Measurements from ENCODE around the gene ATOH8.

Gene ATOH8

DNA sequence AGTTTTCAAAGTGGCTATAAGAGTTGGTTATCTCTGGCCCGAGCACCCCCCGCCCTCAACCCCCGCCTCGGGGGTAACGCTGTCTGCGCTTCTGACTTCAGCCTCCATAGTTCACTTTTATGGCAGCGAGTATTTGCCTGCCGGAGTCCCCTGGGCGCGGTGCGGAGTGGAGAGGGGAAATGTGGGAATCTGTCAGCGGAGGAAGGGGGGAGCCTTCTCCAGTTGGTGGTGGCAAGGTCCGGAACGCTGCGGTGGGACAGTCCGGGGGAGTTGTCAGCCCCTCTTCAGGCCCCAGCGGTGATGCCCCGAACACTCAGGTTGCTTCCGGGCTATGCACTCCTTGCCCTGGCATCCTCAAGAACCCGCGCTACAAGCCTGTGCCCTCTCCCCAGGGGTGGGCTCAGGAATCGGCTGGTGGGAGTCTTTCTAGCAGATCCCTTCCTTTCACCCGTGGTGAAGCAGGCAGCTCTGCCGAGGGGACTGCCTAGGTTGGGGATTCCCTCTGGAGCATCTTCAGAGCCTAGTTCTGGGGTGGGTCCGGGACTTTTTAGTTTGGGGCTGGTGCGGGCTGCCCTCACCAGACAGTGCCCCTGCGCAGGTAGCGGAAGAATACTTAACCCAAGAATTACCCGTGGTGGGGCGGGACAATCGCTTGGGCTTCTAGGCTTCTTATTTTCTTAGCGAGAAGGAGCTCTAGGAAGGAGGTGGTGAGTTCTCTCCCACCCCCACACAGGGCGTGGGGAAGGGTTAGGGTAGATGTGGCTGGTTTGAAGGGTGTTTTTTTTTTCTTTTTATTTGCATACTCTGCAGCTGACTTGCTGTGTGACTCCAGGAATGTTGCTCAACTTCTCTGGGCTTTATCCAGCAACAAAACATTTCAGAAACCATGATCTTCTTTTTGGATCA lies 1.6 kb downstream of the ATOH8 start:
- DNase-seq: no peak

DNA sequence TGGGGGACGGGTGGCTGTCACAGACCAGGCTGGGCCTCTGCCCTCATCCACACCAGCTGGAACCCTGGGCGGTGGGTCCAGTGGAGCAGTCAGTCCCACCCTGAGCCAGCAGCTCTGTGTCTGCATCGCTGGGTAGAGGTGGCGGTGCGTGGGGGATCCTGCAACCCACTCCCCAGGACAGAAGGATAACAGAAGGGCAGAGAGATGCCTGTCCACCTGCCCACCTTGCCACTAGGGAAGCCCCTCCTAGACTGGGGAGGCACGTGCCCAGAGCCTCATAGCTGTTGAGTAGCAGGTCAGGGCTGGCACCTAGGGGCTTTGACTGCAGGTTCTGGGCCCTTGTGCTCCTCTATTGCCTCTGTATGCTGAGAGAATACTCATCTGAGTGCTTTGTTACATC lies 2.4 kb downstream of the ATOH8 start:
- no peak for DNase-seq

DNA sequence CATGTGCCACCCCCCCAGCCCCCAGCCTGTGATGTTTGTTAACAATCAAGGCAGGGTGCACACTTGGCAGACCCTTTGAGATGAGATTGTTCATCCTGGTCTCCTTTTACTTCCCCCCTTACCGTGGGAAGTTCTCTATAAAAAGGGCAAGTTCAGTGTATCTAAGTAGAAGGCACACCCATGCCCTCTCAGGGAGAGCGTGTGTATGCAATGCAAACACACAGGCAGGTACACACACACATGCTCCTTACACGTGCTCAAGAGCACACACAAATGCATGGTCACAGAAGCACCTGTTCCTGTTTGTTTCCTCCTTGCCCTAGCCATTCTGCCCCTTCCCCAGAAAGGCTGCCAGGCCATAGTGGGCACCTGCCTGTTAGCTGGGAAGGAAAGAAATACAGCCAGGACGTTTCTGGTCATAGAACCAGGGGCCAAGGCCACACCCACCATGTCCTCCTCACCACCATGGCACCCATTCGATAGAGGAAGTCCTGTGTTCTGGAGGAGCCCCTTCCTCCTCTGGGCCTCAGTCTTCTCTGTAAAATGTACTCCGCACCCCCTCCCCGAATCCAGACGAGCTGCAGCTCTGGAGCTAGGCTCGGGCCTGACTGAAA lies 3.1 kb downstream of the ATOH8 start:
- DNase-seq: no peak

DNA sequence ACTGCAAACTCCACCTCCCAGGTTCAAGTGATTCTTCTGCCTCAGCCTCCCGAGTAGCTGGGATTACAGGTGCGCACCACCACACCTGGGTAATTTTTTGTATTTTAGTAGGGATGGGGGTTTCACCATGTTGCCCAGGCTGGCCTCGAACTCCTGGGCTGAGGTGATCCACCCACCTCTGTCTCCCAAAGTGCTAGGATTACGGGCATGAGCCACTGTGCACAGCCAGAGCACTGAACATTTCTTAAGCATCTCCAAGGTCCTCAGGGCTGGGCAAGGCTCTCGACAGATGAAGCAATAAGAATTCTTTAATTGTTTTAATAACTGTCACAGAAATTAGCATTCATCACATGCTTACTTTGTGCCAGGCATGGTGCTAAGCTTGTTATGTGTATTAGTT lies 4.1 kb downstream of the ATOH8 start:
- no peak for DNase-seq

DNA sequence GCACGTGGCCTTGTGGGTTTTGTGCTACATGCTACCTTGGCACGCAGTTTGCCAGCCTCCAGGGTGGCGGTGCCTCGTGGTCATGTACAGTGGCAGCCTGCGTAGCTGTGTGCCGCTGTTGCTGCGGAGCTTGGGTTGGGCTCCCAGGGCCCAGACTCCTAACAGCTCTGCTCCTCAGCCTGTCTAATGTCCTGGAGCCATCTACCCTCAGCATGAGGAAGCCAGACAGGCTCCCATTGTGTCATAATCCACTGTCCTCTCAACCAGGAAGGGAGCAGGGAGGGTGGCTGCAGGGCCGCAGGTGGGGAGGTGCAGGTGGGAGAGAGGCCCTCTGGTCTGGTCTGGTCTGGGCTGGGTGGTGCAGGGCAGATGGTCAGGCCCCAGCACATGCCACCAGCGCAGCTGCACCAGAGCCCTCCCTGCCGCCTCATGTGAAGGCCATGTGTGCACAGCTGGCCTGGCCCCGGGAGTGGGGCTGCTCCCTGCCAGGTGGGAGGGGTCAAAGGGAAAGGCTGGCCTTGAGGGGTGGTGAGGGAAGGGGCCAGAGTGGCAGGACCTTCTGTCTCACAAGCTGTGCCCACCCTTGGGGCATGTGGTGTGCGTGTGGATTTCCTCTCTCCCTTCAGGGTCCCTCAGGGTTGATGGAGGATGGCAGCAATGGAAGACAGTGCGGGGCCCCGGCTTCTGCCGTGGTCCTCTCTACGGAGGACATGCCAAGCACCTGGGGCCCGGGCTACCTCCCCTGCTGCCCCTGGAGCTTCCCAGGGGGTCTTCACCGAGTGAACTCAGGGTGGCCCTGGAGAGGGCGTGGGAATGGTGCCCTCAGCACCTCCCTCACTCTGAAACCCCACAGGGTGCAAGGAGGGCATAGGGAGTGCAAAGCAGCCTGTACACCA lies 4.8 kb downstream of the ATOH8 start:
- no peak for DNase-seq

DNA sequence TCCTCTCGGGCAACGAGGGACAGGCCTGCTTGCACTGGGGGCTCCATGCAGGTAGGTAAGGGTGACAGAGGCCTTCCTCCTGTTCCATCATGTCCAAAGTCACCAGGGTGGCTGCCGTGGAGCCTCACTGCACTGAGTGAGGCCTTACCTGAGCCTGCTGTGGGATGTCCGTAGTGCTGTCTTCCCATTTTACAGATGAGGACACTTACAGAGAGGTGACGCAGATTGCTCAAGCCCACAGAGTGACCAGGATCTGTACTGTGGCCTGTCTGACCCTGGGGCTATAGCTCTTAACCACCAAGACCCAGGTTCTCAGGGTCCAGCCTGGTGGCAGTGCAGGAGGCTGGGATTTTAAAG lies 5.4 kb downstream of the ATOH8 start:
- DNase-seq: no peak

DNA sequence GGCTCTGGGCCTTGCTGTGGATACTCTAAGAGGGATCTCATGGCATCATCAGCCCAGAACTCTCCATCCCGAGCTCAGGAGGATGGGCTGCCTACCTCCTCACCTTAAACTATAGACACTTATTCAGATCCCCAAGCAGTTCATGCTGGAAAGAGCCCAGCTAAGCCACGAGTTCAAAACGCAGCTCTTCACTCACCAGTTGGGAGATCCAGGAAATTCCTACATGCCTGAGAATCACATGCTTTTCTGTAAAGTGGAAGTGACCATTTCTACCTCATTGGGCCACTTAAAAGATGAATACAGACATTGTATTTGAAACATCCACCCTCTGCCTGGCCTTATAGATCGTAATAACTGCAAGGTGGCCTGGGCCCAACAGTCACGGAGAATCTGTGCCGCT lies 6.6 kb downstream of the ATOH8 start:
- DNase-seq: no peak

DNA sequence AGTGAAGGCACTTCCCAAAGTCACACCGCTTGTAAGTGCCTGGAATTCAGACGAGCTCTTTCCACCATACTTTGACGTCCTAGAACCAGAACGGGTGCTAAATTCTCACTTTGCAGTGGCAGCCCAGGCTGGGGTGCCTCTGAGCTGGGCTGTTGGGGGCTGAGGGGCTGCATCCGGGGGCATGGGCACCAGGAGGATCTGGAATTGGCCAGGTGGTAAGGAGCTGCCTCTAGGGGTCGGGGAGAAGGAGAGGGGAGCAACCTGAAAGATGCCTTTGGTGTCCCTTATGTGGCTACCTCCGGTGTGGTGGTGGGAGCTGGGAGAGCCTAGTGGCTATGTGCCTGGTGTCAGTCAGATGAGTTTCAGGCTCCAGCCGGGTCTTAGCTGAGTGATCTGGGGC lies 7.1 kb downstream of the ATOH8 start:
- DNase-seq: no peak

DNA sequence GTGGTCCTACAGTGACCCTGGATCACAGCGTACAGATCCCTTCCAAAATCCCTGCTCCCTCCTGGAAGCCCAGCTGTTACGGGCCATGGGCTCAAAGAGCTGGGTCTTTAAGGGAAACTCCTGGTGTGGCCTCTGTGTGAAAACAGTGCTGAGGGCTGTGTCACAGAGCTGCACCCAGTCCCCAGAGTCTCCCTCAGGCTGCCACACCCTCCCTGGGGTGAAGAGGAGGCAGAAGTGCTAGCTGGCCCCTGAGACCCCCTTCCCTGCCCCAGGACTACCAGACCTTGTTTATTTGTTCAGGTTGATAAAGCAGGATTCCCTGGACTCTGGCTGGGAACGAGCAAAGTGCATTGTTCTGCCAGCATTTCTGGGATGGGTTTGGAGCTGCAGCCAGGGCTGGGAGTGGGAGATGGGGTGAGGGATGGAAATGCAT lies 7.7 kb downstream of the ATOH8 start:
- no peak for DNase-seq

DNA sequence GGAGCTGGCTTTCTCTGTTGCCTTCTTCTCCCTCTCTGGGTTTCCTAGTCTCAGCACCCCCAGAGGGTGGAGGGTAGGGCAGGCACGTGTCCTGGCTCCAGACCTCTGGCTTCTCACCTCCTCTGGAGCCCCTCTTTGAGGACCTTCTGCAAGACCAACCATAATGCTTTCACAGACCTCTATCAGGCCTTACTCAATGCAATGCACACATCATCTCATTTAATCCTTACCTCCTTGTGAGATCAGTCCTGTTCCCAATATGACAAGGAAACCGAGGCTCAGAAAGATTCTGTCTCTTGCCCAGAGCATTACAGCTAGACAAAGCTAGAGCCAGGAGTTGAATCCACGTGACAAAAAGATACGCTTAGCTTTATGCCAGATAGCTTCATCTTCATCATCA lies 8.2 kb downstream of the ATOH8 start:
- DNase-seq: no peak

DNA sequence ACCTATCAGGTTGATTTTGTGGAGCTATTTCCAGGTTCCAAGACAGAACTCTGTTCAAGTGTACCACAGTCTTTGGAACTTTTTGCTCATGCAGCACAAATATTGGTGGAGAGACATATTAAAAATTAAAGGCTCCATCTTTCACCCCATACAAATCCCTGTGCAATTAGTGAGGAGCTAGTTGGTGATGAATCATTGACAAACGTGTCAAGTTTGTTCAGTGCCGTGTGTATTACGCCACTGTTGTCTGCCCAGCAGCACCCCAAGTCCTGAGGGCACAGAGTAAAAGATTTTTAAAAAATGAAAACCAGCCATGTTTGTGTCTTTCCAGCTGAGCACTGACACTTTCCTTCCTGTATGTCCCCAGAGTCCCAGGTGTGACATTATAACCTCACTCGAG lies 9.3 kb downstream of the ATOH8 start:
- DNase-seq: no peak

DNA sequence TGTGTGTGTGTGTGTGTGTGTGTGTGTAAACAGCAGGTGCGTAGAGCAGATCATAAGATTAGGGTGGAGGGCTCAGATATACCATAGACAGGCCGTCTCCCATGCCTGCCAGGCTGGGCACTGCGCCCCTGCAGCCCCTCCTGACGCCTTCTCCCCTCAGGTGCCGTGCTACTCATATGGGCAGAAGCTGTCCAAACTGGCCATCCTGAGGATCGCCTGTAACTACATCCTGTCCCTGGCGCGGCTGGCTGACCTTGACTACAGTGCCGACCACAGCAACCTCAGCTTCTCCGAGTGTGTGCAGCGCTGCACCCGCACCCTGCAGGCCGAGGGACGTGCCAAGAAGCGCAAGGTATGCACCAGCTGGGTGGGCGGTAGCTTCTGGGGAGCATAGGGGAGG lies 10.0 kb downstream of the ATOH8 start:
- DNase-seq: no peak

DNA sequence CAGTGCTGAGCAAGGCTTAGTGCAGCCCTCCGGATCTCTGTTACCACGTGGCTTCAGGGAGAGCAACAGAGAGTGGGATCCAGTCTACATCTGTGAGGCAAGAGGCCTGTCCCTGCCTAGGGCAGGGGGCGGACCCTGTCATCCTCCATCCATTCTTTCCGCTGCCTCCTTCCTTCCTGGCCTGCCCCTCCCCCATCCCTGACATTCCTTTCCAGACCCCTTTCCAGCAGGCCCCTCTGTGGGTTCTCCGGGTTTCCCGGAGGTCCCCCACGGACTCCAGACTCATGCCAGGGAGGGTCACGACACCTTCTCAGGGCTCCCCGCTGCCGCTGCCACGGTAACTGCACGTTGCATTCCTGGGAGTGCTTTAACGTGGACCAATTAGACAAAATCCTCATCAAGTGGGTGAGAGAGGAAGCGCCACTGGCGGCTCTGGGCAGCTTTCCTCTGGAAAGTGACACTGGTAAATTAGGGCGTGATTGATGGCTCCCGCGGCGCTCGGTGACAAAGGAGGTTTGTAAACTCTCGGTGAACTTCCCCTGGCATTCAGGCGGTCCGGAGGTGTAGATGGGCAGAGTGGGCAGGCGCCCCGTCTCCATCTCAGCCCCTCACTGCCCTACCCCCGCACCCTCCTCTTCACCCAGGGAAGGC lies 11.4 kb downstream of the ATOH8 start:
- no peak for DNase-seq

DNA sequence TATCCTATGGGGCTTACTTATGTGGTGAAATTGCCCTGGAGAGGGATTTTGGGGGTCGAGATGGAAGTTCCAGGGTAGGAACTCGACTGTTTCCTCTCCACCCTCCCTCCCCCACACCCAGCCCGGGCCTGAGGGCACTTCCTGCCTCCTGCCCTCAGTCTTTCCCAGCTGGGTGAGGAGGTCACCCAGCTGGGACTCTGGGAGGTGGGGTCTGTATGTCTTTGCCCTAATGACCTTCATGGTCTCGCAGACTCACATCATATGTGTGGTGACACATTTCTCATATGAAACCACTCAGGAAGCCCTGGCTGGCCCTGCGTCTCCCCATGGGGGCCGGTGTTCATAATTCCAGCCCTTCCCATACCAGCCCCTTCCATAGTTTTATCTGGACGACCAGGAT lies 12.4 kb downstream of the ATOH8 start:
- DNase-seq: no peak

DNA sequence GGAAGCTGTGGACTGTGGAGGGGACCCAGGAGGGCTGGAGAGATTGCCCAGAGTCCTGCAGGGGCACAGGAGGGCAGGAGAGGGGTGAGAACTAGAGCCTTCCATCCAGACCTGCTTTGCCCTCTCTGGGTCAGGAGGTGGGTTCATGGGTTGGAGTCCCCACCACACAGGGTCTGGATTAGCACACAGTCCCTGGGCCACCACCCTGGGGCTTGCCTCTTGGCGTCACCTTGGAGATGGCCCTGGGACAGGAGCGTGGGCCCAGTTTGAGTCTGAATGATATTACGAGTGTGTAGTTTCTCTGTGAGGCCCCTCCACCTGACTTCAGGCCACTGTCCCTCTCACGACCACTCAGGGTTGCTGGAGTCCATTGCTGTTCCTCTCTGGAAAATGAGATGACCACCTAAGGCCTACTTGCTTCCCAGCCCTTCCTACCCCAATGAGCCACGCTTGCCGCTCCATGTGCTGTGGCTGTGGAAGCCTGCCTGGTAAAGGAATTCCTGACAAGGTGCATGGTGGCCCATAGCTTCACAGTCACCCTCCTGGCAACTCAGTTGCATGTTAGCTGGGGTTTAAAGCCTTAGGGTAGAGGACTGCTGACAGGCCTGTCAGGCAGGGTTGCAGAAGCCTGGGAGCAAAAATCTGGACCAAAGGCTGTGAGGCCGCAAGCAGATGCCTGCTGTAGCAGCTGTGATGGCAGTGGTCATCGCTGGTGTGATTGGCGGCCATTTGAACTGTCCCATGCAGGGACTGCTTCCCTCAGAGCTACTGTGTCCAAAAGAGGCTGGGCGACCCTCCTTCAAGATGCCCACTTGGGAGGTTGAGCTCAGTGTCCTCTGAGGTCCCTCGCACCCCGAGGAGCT lies 14.2 kb downstream of the ATOH8 start:
- no peak for DNase-seq

DNA sequence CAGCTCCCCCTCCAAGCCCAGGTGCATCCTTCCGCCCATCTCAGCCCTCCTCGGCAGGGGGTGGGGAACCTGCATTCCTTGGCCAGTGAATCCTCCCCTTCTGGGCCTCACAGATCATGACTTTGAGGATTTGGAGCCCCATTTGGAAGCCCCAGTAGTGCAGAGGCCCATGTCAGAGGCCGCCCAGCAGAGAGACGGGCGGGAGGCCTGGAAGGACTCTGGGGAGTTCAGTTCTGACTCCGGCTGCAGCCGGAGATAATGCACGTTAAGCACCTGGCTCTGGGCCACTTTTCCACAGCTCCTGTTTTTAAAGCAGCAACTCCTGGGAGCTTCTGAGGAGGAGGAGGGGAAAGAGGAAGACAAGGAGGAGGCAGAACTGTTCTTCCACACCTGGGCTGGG lies 14.9 kb downstream of the ATOH8 start:
- no peak for DNase-seq

DNA sequence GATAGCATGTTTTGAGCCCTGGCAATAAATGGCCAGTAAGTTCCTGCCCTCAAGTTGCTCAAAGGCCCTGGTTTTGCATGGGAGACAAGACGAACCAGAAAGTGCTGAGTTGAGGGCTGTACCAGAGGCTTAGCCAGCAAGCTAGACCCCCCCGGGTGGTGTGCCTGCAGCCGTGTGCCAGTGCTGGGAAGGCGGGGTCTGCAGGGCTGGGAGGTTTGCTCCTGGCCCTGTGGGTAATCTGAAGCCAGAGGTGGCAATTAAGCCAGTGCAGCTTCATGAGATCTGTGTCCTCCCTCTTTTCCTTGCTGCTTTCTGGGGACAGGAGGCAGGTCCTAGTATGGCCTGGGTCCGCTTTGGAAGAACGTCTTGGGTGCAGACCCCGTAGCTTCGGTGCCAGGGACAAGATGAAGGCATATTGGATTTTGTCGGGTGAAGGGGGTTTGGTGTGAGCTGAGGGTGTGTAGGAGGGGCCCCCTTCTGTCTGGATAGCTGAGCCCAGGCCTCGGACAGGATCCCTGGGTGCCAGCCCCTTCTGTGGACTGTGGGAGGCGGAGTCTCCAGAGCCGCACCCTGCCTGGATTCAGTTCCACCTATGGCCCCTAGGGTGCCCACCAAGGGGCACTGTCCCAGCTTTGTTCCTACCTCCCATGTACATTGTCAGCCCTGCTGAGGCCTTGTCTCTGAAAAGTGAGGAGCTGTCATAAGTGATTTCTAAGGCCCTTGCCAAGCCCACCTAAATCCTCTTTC lies 15.6 kb downstream of the ATOH8 start:
- DNase-seq: no peak

DNA sequence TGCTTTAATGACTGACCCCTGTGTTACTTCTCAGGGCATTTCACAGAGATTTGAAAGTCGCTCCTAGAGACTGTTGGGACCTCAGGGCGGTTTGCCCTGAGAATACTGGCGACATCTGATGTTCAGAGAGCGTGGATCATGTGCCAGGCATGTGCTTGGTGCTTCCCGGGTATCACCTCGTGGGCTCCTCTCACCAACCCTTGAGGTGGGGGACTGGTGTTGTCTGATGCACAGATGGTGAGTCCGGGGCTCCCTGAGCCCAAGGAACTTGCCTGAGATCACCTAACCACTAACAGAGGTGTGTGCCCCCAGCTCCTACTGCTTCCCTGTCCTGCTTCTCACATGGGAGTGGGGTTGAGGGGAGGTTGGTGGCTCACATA lies 16.2 kb downstream of the ATOH8 start:
- no peak for DNase-seq

DNA sequence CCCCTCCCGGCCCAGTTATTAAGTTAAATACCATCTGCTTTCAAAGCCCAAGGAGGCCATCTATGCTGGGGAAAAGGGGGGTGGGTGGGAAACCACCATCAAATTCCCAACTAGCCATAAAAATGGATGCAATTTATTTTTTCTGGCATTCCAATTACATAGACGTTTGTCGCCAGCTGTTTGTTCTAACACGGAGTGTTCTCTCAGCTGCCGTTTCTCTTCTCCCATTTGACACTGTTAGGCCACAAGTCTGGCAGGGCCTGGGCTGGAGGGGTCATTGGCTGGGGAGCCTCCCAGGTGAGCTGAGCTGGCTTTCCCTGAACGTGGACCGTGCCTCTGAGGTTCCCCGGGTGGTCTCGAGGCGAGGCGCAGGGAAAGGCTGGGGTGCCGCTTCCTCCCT lies 16.6 kb downstream of the ATOH8 start:
- DNase-seq: no peak

DNA sequence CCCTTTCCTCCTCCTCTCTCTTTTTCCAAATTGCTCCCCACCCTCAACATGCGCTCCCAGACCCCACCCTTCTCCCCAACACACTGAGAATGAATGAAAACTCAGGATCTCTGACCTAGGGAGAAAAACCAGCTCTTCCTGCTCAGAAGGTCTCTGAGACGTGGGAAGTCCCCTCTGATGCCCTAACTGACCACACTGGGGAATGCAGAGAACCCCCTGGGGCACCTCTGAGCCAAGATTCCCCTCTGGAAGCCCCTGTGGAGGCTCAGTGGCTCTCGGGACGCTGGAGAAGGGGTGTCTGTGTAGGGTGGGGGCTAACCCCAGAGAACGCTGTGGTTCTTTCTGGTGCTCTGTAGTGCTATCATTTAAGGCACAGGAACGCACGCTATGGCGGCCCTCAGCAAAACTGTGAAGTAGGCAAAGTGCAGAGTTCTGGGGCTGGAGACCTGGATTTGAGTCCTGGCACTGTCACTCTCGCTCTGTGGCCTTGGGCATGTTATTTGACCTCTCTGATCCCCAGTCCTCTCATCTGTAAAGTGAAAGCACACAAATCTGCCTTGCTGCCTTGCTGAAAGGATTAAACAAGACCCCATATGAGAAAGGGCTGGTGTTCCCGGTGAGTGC lies 17.1 kb downstream of the ATOH8 start:
- DNase-seq: no peak

DNA sequence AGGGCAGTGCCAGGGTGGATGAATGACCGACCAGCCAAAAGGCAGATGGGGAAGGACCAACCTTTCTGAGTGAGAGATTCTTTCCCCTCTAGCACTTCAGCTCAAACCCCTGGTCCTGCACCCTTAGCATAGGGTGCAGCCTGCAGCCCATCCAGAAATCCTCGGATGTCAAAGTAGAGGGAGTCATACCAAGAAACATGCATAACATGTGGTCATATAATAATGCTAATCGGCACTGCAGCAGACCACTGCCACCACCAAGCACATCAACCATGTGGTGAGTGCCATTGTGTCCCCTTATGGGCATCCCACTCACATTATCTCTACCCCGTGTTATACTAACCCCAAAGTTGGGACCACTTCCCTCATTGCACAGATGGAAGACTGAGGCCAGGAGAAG lies 17.7 kb downstream of the ATOH8 start:
- DNase-seq: no peak

Data from activated CD4-positive, alpha-beta T cell treated with anti-CD3 and anti-CD28 coated beads, Interleukin-10, Interleukin-2, amounts not matched to agents 100 ng/mL and 50 ng/mL, durations not matched to agents 16 hours and 8 hours (primary cell).